ENCODE data around the gene LRRC32. TPM values are rescaled to one million over a fixed set of nuclear protein-coding genes. Genes with fewer than 3 reads are reported as not detected.
"Not testable (repeated sequence)": the region's sequence is repeated elsewhere in the genome, so short reads cannot be mapped to it uniquely, and the experiment has no call there.

LRRC32 gene
- total RNA-seq, 4 donors from 2014 or later, result 18.7 to 222 (median 68.7) TPM

DNA sequence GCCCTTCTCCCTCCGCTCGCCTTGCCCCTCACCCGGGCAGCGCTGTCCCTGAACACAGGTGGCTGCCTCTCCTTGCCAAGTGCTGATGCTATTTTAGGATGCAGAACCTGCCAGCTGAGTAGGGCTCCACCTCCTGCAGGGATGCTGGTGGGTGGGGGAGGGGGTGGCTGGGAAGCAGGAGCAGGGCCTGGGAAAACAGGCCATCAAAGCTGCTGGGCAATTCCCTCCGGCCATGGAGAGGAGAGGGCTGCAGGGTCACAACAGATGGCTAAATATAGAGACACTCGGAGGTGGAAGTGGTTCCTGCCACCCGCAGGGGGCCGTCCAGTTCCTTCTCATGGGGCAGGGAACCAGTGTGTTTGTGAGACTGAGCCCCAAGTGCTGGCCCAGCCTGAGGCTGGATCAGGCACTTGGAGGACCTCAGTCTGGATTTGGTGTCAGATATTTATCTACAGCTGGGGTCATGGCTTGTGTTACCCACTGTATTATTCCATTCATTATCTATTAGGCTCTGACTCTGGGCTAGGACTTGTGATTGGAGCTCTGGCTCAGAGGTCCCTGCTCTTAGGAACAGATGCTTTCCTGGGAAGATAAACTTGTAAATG lies 59.6 kb downstream of the LRRC32 start:
- TF ChIP-seq, protein P1, sequence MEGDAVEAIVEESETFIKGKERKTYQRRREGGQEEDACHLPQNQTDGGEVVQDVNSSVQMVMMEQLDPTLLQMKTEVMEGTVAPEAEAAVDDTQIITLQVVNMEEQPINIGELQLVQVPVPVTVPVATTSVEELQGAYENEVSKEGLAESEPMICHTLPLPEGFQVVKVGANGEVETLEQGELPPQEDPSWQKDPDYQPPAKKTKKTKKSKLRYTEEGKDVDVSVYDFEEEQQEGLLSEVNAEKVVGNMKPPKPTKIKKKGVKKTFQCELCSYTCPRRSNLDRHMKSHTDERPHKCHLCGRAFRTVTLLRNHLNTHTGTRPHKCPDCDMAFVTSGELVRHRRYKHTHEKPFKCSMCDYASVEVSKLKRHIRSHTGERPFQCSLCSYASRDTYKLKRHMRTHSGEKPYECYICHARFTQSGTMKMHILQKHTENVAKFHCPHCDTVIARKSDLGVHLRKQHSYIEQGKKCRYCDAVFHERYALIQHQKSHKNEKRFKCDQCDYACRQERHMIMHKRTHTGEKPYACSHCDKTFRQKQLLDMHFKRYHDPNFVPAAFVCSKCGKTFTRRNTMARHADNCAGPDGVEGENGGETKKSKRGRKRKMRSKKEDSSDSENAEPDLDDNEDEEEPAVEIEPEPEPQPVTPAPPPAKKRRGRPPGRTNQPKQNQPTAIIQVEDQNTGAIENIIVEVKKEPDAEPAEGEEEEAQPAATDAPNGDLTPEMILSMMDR (IDR thresholded peaks at IDR 0.05), result no peak
- ATAC-seq (ENCODE audit: low FRiP score), result no peak
- no peak for DNase-seq (ENCODE audit: low spot score)

DNA sequence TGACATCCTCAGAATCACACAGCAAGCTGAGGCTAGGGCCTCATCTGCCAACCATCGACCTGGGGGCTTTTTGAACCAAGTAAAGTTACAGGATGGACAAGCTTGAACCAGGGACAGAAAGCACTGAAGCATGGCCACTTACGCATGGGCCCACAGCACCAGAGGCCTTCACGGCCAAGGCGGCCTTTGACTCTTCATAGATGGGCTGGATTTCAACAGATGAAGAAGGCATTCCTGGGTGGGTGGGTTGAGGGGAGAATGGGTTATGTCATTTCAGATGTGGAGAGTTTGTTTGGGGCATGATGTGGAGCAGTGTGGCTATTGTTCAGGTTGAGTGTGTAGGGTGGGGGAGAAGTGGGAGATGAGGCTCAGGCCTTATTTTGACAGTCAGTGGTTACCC lies 60.2 kb downstream of the LRRC32 start:
- ATAC-seq (ENCODE audit: low FRiP score) (no peak), DNase-seq (ENCODE audit: low spot score) (no peak)
- TF ChIP-seq, protein P1 (IDR thresholded peaks at IDR 0.05), result no peak

DNA sequence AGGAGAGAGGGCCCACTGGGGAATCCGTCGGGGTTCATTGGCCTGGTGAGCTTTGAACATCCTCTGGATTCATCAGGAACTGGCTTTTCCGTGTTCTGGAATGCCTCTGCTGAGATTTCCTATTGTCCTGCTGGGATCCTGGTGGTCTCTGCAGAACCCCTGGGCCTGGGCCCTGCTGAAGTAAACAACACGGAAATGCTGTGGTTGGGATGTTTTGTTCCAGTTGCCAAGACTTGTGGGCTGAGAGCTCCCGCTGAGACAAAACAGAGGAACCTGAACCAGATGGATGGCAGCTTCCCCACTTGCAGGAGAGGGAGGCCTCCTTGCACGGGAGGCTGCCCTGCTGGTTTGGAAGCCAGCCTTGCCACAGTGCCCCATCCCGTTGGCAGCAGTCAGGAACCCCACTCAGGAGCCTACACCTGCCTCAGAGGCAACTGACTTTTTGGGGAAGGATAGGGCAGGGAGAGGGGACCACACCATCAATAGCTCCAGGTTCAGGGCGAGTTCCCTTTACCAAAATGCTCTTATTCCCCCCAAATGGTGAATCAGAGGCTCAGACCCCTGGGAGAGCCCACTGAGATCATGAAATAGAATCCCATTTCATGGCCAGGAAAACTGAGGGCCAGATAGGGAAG lies 60.7 kb downstream of the LRRC32 start:
- ATAC-seq (ENCODE audit: low FRiP score), result no peak
- DNase-seq (ENCODE audit: low spot score), result no peak
- TF ChIP-seq, protein P1 (IDR thresholded peaks at IDR 0.05), result no peak

DNA sequence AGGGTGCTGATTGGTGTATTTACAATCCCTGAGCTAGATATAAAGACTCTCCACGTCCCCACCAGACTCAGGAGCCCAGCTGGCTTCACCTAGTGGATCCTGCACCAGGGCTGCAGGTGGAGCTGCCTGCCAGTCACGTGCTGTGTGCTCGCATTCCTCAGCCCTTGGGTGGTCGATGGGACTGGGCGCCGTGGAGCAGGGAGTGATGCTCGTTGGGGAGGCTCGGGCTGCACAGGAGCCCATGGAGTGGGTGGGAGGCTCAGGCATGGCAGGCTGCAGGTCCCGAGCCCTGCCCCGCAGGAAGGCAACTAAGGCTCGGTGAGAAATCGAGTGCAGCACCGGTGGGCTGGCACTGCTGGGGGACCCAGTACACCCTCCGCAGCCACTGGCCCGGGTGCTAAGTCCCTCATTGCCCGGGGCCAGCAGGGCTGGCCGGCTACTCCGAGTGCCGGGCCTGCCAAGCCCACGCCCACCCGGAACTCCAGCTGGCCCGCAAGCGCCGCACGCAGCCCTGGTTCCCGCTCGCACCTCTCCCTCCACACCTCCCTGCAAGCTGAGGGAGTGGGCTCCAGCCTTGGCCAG lies 61.6 kb downstream of the LRRC32 start:
- DNase-seq (ENCODE audit: low spot score); ATAC-seq (ENCODE audit: low FRiP score): not testable (repeated sequence)

DNA sequence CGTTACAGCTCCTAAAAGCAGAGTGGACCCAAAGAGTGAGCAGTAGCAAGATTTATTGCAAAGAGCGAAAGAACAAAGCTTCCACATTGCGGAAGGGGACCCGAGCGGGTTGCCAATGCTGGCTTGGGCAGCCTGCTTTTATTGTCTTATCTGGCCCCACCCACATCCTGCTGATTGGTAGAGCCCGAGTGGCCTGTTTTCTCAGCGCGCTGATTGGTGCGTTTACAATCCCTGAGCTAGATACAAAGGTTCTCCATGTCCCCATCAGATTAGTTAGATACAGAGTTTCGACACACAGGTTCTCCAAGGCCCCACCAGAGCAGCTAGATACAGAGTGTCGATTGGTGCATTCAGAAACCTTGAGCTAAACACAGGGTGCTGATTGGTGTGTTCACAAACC lies 62.3 kb downstream of the LRRC32 start:
- not testable (repeated sequence) for ATAC-seq (ENCODE audit: low FRiP score); DNase-seq (ENCODE audit: low spot score)

Other genes starting within 250 kb of the LRRC32 start
- gene EMSY, start 225.7 kb downstream of the LRRC32 start, total RNA-seq, result 10 to 100 TPM; 12.8 to 59.3 (median 20.6) TPM
- 100 to 1,000 TPM; 153 to 281 (median 161) TPM for gene TSKU, start 112.6 kb upstream of the LRRC32 start, total RNA-seq
- gene ACER3, start 190.2 kb upstream of the LRRC32 start, total RNA-seq, result 10 to 100 TPM; 19.0 to 26.6 (median 22.0) TPM